Muscle of leg (tissue), 11 donors: ENCODE data around the gene PTPN1. TPM values are rescaled to one million over a fixed set of nuclear protein-coding genes. Genes with fewer than 3 reads are reported as not detected.

Source experiments
- DNase-seq: peaks from one replicate; pipeline ENCODE4 v3.0.0; 2013
- H3K27ac ChIP-seq: one replicate; pipeline ENCODE4 v1.5.1; 2013; ENCODE audit warnings: mild to moderate bottlenecking, low read length, control low read depth
- H3K27me3 ChIP-seq: one replicate; pipeline ENCODE4 v1.6.1; 2013; ENCODE audit warnings: low read length; ENCODE audit not compliant: control insufficient read depth, insufficient read depth
- H3K36me3 ChIP-seq: one replicate; pipeline ENCODE4 v1.6.1; 2013; ENCODE audit warnings: low read length; ENCODE audit not compliant: control insufficient read depth, insufficient read depth
- H3K4me1 ChIP-seq: one replicate; pipeline ENCODE4 v1.6.1; 2013; ENCODE audit warnings: low read length; ENCODE audit not compliant: control insufficient read depth, insufficient read depth
- H3K4me3 ChIP-seq: one replicate; pipeline ENCODE4 v1.5.1; 2013; ENCODE audit warnings: low read length, control low read depth
- H3K9me3 ChIP-seq: replicated peaks from 2 replicates; pipeline ENCODE4 v1.6.1; 2013; ENCODE audit warnings: low read depth, low read length; ENCODE audit not compliant: control insufficient read depth
- WGBS: methylation state at CpG from one replicate; pipeline ENCODE4 v1.1.5; 2013; ENCODE audit warnings: missing lambda C conversion rate; ENCODE audit not compliant: insufficient coverage; 5-methylcytosine and 5-hydroxymethylcytosine counted together
- polyA plus RNA-seq, 8 donors: library from polyadenylated mRNA; unstranded; fragments of 120-200 nt; gene quantifications; one replicate each; pipeline versions ENCODE4 v1.2.1 to v1.2.3, GENCODE V29; 2013; ENCODE audit warnings: inconsistent platforms in 1 of 8, low replicate concordance in 1 of 8; ENCODE audit not compliant: insufficient read length in 8 of 8, insufficient read depth in 1 of 8
- total RNA-seq: library from RNA; stranded (reverse); fragments of 120-200 nt; gene quantifications from one replicate; pipeline ENCODE4 v1.2.4, GENCODE V29; 2013

Gene PTPN1
- total and polyA plus RNA-seq, 9 donors, result 12.5 to 22.5 (median 18.4) TPM

DNA sequence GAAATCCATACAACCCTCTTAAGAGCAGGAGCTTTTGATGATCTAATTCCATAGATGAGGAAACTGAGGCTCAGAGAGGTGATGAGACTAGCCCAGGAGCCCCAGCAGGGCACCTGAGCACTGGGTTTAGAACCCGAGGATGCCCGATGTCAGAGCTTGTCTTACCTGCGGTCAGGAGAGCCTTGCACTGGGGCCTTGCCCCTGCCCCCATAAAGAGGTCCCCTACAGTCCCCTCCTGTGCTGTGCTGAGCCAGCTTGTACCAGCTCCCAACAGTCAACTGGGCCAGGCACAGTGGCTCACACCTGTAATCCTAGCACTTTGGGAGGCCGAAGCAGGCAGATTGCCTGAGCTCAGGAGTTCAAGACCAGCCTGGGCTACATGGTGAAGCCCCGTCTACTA lies 122.5 kb downstream of the PTPN1 start:
- Histone ChIP-seq H3K9me3 (no peaks in the 10 kb centered on the region), H3K4me3 (no peak overlapping the region), H3K27me3 (peaks cover 2% of the 10 kb centered on the region), H3K4me1 (peaks cover 37% of the 10 kb centered on the region), H3K36me3 (no peaks in the 10 kb centered on the region), H3K27ac (no peak overlapping the region)
- no peak for DNase-seq
- 86% methylated on average over 3 of the region's 5 CpGs for WGBS

- peaks cover 31% of the 10 kb centered on the region for H3K4me1 ChIP-seq
- no peak overlapping the region for H3K4me3 ChIP-seq
- peaks cover 2% of the 10 kb centered on the region for H3K27me3 ChIP-seq
- no peak overlapping the region for H3K27ac ChIP-seq
- H3K36me3 ChIP-seq, result no peaks in the 10 kb centered on the region
- no peaks in the 10 kb centered on the region for H3K9me3 ChIP-seq
- 40% methylated on average over 1 of the region's 10 CpGs for WGBS
- DNase-seq, result no peak
These were observed 123.2 kb downstream of the PTPN1 start for GRCh38 chr20:50633361-50633760.

DNA sequence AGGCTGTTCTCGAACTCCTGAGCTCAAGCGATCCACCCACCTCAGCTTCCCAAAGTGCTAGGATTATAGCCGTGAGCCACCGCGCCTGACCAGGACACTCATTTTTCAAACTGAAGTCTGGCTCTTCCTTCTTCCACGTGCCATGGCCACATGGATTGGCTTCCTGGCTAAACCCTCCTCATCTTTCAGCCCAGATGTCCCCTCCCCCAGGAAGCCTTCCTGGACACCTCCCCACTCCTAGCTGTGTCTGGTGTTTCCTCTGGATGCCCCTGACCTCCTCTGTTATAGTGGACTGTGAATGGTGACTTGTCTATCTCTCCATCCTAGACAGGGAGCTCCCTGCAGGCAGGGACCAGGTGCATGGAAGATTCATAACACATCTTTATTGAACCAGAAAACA lies 124.0 kb downstream of the PTPN1 start:
- DNase-seq, result no peak
- no peak overlapping the region for H3K27ac ChIP-seq
- WGBS, result 57% methylated on average over 6 of the region's 6 CpGs

More for the DNA sequence above, 124.0 kb downstream of the PTPN1 start:
- Histone ChIP-seq H3K36me3 (no peaks in the 10 kb centered on the region), H3K27me3 (peaks cover 2% of the 10 kb centered on the region), H3K4me3 (no peak overlapping the region), H3K4me1 (peaks cover 27% of the 10 kb centered on the region), H3K9me3 (no peaks in the 10 kb centered on the region)

Other genes starting within 250 kb of the PTPN1 start
- 5.0 TPM for gene RIPOR3, start 181.2 kb downstream of the PTPN1 start, total RNA-seq
- gene RIPOR3, start 181.2 kb downstream of the PTPN1 start, polyA plus RNA-seq, result 1 to 10 TPM; 3.8 to 9.7 (median 6.5) TPM
- gene PARD6B, start 221.2 kb downstream of the PTPN1 start, total RNA-seq, result 0.93 TPM
- gene PARD6B, start 221.2 kb downstream of the PTPN1 start, polyA plus RNA-seq, result under 1 TPM; 0.22 to 0.97 (median 0.54) TPM